C4-2B (cell line): ENCODE results near the gene B4GALT6.

Source experiments
- ZFX ChIP-seq: fragments of 450-650 bp; IDR thresholded peaks from 2 replicates; pipeline ENCODE4 v1.6.1; 2017
- TF ChIP-seq, protein P1 (sequence below): fragments of 450-650 bp; conservative IDR thresholded peaks from 2 replicates; pipeline ENCODE4 v1.5.1; 2017; ENCODE audit warnings: mild to moderate bottlenecking

DNA sequence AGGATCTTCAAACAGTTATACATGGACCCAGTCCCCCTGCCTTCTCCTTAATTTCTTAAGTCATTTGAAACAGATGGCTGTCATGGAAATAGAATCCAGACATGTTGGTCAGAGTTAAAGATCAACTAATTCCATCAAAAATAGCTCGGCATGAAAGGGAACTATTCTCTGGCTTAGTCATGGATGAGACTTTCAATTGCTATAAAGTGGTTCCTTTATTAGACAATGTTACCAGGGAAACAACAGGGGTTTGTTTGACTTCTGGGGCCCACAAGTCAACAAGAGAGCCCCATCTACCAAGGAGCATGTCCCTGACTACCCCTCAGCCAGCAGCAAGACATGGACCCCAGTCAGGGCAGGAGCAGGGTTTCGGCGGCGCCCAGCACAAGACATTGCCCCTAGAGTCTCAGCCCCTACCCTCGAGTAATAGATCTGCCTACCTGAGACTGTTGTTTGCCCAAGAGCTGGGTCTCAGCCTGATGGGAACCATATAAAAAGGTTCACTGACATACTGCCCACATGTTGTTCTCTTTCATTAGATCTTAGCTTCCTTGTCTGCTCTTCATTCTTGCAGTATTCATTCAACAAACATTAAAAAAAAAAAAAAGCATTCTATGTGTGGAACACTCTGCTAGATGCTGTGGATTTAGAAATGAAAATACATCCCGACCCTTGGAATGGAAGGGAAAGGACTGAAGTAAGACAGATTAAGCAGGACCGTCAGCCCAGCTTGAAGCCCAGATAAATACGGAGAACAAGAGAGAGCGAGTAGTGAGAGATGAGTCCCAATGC is 88.1 kb downstream of the B4GALT6 start:
- TF ChIP-seq, protein P1, sequence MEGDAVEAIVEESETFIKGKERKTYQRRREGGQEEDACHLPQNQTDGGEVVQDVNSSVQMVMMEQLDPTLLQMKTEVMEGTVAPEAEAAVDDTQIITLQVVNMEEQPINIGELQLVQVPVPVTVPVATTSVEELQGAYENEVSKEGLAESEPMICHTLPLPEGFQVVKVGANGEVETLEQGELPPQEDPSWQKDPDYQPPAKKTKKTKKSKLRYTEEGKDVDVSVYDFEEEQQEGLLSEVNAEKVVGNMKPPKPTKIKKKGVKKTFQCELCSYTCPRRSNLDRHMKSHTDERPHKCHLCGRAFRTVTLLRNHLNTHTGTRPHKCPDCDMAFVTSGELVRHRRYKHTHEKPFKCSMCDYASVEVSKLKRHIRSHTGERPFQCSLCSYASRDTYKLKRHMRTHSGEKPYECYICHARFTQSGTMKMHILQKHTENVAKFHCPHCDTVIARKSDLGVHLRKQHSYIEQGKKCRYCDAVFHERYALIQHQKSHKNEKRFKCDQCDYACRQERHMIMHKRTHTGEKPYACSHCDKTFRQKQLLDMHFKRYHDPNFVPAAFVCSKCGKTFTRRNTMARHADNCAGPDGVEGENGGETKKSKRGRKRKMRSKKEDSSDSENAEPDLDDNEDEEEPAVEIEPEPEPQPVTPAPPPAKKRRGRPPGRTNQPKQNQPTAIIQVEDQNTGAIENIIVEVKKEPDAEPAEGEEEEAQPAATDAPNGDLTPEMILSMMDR = no peak
- no peak for TF ChIP-seq ZFX
